ENCODE results near the gene AFF3.
"Not testable (repeated sequence)": the region's sequence is repeated elsewhere in the genome, so short reads cannot be mapped to it uniquely, and the experiment has no call there.

AFF3 gene

DNA sequence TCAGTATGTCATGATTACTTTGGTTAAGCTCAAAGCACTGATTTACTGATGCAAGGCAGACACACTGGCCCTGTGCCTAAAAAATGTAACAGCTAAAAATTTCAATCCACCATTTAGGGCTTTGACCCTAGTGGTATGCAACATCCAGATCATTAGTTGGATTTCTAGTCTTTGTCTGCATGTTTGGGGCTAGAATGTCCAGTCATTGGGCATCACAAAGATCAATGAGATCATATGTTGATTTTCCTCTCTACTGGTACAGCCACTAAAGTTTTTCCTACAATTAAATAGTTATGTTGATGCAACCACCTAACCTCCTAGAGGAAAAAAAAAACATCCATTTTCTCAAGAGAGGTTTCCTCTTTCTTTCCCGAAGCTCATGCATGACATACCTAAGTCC, 599.1 kb downstream of the AFF3 start:
- no peak for DNase-seq (ENCODE audit: low read depth)

DNA sequence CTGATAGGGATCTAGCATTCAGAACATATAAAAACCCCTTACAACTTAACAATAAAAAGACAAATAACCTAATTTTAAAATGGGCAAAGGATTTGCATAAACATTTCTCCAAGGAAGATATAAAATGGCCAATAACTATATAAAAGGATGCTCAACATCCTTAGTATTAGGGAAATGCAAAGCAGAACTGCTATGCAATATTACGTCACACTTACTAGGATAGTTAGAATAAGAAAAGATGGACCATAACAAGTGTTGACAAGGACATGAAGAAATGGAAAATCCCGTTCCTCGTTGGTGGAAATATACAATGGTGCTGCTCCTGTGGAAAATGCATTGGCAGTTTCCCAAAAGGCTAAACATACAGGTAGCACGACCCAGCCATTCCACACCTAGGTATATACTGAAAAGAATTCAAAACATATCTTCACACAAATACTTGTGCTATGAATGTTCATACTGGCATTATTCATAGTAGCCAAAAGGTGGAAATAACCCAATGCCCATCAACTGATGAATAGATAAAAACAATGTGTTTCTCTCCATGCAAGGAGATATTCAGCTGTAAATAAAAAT, 604.4 kb downstream of the AFF3 start:
- no peak for DNase-seq (ENCODE audit: low read depth)

DNA sequence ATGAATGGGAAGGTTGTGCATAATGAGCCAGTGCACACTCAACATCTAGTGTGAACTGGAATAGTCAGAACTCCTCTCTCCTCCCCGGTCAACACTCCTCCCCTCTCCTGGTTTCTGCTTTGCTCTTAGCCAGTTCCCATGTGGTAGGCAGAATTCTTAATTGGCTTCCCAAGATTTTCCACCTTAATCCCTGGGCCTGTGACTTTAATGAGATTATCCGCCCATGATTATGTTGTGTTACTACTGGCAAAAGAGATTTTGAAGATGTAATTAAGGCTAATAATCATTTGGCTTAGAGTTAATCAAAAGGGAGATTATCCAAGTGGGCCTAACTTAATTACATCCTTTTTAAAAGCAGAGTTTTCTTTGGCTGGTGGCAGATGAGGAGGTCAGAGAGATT, 618.3 kb downstream of the AFF3 start:
- no peak for DNase-seq (ENCODE audit: low read depth)

DNA sequence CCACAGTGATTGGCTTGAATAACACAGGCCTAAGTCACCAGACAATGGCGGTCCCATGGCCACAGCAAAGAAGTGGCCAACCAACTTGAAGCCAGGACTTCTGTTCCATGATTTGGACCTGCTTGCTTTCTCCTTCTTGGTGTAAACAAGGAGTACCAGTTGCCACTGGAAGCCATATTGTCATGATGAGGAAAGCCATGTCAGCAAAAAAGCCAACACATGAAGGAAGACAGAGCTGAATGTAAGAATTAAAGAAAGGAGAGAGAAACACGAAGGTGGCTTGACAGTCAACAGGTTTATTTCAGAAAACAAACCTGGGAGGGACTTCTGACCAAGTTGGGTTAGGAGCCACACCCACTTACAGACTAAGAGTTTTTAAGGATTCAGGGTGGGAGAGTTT, 620.2 kb downstream of the AFF3 start:
- DNase-seq (ENCODE audit: low read depth) = no peak

DNA sequence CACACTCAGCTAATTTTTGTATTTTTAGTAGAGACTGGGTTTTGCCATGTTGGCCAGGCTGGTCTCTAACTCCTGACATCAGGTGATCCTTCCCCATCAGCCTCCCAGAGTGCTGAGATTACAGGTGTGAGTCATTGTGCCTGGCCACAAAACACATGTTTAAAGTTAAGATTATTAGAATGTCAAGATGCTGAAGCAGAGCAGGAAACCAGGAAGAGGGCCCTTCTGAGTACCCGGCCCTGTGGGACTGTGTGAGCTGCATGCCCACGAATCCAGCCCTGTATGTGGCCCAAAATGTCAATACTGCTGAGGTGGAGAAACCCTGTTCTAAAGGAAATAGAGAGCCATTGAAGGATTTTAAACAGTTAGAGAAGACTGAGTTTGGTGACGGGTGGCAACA, 621.6 kb downstream of the AFF3 start:
- no peak for DNase-seq (ENCODE audit: low read depth)

DNA sequence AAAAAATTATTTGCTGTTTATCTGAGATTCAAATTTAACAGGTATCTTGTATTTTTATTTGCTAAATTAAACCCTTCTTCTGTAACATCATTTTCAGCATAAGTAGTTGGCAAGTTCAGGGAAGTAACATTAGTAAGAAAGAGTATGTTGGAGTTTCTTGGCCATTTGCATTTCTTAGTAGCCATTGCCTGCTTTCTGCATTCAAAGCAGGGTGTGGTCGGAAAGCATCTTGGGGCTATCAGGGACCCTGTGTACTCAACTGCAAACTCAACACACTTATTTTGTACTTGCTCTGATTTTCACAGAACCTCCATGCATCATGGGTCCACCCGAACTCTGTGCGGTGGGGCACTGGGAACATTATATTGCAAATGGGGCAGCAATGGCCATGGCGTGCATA, 622.2 kb downstream of the AFF3 start:
- no peak for DNase-seq (ENCODE audit: low read depth)

DNA sequence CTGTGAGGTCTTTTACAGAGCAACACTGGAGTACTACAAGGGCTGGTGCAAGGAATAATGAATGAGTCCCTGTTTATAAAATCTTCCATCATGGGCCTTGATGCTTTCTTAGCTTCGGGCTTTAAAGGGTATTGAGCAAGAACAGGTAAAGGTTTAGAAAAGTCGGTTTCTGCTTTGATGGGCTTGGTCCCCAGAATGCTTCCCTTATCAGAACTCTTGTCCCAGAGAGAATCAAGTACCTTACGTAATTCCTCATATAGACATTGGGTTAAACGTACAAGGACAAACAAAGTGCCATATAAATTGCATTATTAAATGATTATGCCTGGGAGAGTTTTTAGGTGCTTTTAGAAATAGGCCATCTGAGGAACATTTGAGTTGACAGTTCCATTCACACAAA, 628.0 kb downstream of the AFF3 start:
- no peak for DNase-seq (ENCODE audit: low read depth)

DNA sequence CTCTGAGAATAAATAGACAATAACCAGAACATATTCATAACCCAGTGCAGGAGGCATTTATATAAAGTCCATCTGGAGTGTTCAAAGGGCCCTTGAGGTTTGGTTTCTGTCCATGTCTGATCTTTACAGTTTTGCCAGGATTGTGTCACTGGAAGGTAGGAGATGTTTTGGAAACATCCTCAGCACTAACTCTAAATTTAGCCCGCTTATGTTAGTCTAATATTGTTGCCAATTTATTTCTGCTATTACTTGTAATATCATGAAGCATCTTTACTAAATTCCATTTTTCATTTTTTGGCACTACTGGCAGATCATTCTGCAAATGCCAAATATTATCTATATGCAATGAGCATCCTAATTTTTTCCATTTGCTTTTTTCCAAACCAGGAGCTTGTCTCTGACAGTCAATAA, 630.2 kb downstream of the AFF3 start:
- no peak for DNase-seq (ENCODE audit: low read depth)

DNA sequence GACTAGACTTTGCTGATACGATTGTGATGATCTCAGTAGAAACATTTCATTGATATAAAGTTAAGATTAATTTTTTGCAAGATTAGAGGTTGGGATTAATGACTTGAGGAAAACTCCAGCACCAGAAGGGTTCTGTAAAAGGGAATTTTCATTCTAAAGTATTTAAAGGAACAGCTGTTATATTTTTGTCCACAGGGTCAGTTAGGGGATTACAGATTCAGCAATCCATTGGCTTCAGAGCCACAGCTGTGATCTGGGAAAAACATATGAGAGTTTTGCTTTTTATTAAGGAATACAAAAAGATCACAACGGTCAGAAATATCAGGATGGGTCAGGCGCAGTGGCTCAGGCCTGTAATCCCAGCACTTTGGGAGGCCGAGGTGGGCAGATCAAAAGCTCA, 633.0 kb downstream of the AFF3 start:
- no peak for DNase-seq (ENCODE audit: low read depth)

DNA sequence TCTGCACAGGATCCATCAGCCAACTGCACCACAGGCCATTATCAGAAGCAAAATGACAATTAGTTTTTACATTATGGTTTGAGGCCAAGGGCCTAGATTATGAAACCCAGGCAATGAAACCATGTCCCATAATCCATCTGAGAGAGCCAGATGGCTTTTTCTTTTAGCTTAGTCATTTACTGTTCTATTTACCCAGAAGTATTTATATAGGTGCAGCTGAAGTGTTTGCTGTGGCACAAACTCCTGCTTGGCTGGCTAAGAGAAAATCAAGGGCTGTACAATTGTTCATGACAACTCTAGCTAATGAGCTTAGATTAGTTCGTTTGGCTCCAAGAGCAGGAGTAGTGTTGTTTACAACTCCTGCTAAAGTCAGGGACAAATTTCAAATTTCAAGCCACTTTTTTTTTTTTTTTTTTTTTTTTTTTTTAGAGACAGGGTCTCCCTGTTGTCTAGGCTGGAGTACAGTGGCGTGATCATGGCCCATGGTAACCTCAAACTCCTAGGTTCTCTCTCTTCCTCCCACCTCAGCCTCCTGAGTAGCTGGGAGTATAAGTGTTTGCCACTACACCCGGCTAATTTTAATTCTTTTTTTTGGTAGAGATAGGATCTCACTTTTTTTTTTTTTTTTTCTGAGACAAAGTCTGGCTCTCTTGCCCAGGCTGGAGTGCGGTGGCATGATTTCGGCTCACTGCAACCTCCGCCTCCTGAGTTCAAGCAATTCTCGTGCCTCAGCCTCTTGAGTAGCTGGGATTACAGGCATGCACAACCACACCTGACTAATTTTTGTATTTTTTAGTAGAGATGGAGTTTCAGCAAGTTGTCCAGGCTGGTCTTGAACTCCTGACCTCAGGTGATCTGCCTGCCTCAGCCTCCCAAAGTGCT, 634.2 kb downstream of the AFF3 start:
- DNase-seq (ENCODE audit: low read depth) = no peak

DNA sequence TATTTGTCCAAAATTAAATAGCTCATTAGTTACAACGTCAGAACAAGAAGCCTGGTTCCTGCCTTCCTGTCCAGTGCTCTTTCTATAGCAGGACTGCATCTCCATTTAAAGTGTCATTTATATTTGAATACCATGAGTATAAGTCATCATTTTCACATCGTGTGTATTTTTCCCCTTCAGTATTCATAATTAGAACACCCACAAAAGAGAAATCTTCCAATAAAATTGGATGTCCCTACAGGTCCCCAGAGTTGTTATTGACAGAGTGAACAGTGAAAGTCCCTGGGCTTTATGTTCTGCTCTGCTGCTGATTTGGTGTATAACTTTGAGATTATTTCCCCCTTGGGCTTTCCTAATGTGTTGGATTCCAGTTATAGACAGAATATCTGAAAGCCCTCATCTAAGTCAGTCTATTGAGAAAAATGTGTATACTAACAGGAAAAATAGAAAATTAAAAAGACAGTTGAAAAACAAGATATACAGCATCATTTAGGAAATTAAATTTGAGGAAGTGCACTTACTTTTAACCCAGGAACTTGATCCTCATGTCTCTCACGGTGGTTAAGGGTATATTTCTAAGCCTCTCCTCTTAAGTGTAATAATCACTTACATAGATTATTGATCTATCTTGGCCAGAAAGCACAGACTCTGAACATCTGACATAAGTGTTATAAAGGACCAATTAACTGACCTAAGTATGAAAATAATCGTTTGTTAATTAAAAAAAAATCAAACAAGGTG, 637.4 kb downstream of the AFF3 start:
- no peak for DNase-seq (ENCODE audit: low read depth)

DNA sequence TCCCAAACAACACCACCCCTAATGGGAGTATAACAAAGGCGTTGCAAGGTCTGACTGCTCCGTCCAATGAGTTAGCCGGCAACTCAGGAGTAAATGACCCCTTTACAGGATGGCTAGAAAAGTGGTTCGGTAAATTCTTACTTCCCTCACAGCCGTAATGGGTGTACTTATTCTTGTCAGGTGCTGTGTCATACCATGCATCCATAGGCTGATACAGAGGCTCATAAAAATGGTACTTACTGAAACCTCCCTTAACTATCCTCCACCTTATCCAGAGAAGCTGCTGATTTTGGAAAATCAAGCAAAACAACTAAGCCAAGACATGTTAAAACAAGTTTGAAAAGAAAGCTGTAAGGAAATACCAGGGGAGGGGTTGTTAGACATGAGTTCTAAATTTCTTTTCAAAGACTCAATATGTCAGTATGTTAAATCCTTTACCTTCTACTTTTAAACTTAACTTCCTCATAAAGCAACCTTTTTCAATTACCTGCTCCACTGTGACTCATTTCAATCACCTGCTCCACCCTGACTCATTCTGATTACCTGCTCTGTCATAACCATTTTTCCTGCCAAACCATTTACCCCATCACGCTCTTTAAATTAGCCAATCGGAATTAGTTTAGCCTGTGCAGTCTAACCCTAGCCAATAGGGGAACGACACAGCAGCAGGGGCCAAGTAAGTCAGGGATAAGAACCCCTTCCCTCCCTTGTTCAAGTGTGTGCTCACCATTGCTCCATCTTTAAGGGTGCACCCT, 638.6 kb downstream of the AFF3 start:
- DNase-seq (ENCODE audit: low read depth) = not testable (repeated sequence)

DNA sequence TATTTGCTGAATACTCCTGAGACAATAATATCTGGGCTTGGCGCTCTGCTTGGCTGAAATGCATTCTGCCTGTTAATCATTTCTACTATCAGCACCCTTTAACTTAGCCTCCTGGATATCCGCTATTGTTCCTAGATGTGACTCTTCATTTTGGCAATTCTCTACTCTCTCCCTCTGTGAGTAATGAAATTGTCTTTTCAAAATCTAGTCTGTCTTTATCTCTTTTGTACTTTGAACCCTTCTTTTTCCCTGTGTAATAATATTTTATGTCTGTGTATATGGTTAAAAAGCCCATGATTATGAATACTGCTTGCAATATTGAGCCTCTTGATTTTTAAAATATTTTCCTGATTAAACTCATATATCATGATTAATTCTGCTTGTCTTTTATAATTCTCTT, 646.4 kb downstream of the AFF3 start:
- DNase-seq (ENCODE audit: low read depth) = no peak

Measured in GM04504 (cell line).